Naive thymus-derived CD4-positive, alpha-beta T cell (primary cell): ENCODE data around the gene RGN. TPM values are rescaled to one million over a fixed set of nuclear protein-coding genes. Genes with fewer than 3 reads are reported as not detected.

Experiments
- ATAC-seq: fragments of 150-1000 bp; cut with Tn5 transposase; 2 replicates; pipeline ENCODE4 v1.10.0; 2021; ENCODE audit warnings: mild to moderate bottlenecking, moderate library complexity
- CTCF ChIA-PET: fragments of 350-600 bp; sonication (Branson Sonifier 250); formaldehyde crosslinking; loops from one replicate; lab custom pipeline; 2021; ENCODE audit warnings: antibody characterized with exemption; lab: Charles Lee
- POLR2A ChIA-PET: fragments of 350-600 bp; sonication (Branson Sonifier 250); formaldehyde crosslinking; loops from one replicate; lab custom pipeline; 2021; ENCODE audit warnings: antibody characterized with exemption, inconsistent platforms; lab: Charles Lee
- DNase-seq, 9 donors: peaks; one replicate each; pipeline versions ENCODE4 v3.0.0 to v3.0.0-alpha.2; 2020 to 2022; ENCODE audit warnings: mixed read lengths in 1 of 9
- H3K27ac ChIP-seq: one replicate; pipeline ENCODE4 v1.7.0; 2013; ENCODE audit warnings: mild to moderate bottlenecking, low read depth, low read length, moderate library complexity
- H3K27me3 ChIP-seq, 2 donors: one replicate each; pipeline ENCODE4 v1.7.0; 2013; ENCODE audit warnings: low read length in 2 of 2, mild to moderate bottlenecking in 2 of 2, moderate library complexity in 2 of 2; ENCODE audit not compliant: control insufficient read depth in 2 of 2, insufficient read depth in 2 of 2
- H3K36me3 ChIP-seq, 3 experiments: 1 replicate in 2 of 3; 2 replicates in 1 of 3; pipeline ENCODE4 v1.7.0; 2013; ENCODE audit warnings: low read length in 3 of 3, mild to moderate bottlenecking in 3 of 3, moderate library complexity in 1 of 3; ENCODE audit not compliant: insufficient read depth in 3 of 3, control insufficient read depth in 2 of 3
- H3K4me1 ChIP-seq, 2 donors: one replicate each; pipeline ENCODE4 v1.7.0; 2013; ENCODE audit warnings: low read length in 2 of 2, mild to moderate bottlenecking in 2 of 2, moderate library complexity in 1 of 2; ENCODE audit not compliant: control insufficient read depth in 2 of 2, insufficient read depth in 2 of 2
- H3K4me3 ChIP-seq: 2 replicates; pipeline ENCODE4 v1.7.0; 2013; ENCODE audit warnings: mild to moderate bottlenecking, low read length
- H3K9me3 ChIP-seq, 3 experiments: 1 replicate in 2 of 3; 2 replicates in 1 of 3; pipeline ENCODE4 v1.7.0; 2013; ENCODE audit warnings: low read length in 3 of 3; ENCODE audit not compliant: control insufficient read depth in 2 of 3
- H3K27ac Mint-ChIP-seq, 9 donors: one replicate each; pipeline ENCODE4 v1.8.0; 2020 to 2022; ENCODE audit warnings: mixed read lengths in 9 of 9, mild to moderate bottlenecking in 8 of 9, moderate library complexity in 5 of 9, inconsistent platforms in 2 of 9
- H3K27me3 Mint-ChIP-seq, 5 donors: one replicate each; pipeline ENCODE4 v1.8.0; 2021 to 2022; ENCODE audit warnings: mixed read lengths in 5 of 5, mild to moderate bottlenecking in 1 of 5
- H3K36me3 Mint-ChIP-seq, 5 donors: one replicate each; pipeline ENCODE4 v1.8.0; 2020 to 2022; ENCODE audit warnings: mixed read lengths in 5 of 5, mild to moderate bottlenecking in 3 of 5, inconsistent platforms in 1 of 5
- H3K4me1 Mint-ChIP-seq, 7 donors: one replicate each; pipeline ENCODE4 v1.8.0; 2020 to 2022; ENCODE audit warnings: mixed read lengths in 7 of 7, mild to moderate bottlenecking in 3 of 7, inconsistent platforms in 1 of 7
- H3K4me3 Mint-ChIP-seq, 10 donors: one replicate each; pipeline ENCODE4 v1.8.0; 2020 to 2022; ENCODE audit warnings: mild to moderate bottlenecking in 10 of 10, mixed read lengths in 10 of 10, moderate library complexity in 6 of 10, inconsistent platforms in 2 of 10
- H3K9me3 Mint-ChIP-seq, 11 donors: one replicate each; pipeline ENCODE4 v1.8.0; 2020 to 2022; ENCODE audit warnings: mixed read lengths in 11 of 11, mild to moderate bottlenecking in 4 of 11, inconsistent platforms in 1 of 11, moderate library complexity in 1 of 11
- intact Hi-C, 2 donors: fragments of 100-400 bp; cut with micrococcal nuclease; formaldehyde crosslinking; loops; one replicate each; pipeline ENCODE4 v1.15.1; 2023
- polyA plus RNA-seq, 2 donors: library from polyadenylated mRNA; unstranded; fragments of 300-500 nt; fragmentation: Illumina TruSeq; gene quantifications; one replicate each; pipeline ENCODE4 v1.2.3, GENCODE V29; 2021
- total RNA-seq, 6 experiments: library from RNA in 5 of 6; stranded (reverse) in 5 of 6; gene quantifications; 1 replicate in 5 of 6; 2 replicates in 1 of 6; pipeline ENCODE4 v1.2.3 and lab custom pipeline; 2021 to 2026

The RGN gene
- total RNA-seq (not detected), polyA plus RNA-seq (not detected), total RNA-seq (lab: John Stamatoyannopoulos, UW) (not detected)

GRCh38 chrX:47078129-47079043, at the start of gene RGN:
RGN (plus strand) TSS chrX:47078443; CDS start chrX:47081145, 2,702 bp downstream.
- H3K4me1 Mint-ChIP-seq, result no peaks in the 10 kb centered on the region
- no peaks in the 10 kb centered on the region for H3K36me3 Mint-ChIP-seq
- H3K9me3 ChIP-seq, result no peaks in the 10 kb centered on the region
- no peaks in the 10 kb centered on the region for H3K27me3 ChIP-seq
- H3K4me3 ChIP-seq, result no peak within 1 kb of the TSS
- POLR2A ChIA-PET, result no interaction called here
- no peak within 1 kb of the TSS for H3K27ac ChIP-seq
- intact Hi-C loops, result no loop called here
- no peaks in the 10 kb centered on the region for H3K36me3 ChIP-seq
- no peaks in the 10 kb centered on the region for H3K4me1 ChIP-seq
- CTCF ChIA-PET, result no interaction called here
- H3K4me3 Mint-ChIP-seq, result no peak within 1 kb of the TSS
- ATAC-seq, result no peak
- no peak for DNase-seq
- peaks cover 0 to under 1% (median 0%) of the 10 kb centered on the region in 11 donors for H3K9me3 Mint-ChIP-seq
- H3K27ac Mint-ChIP-seq, result no peak within 1 kb of the TSS
- peaks cover 0 to 2% (median 0%) of the 10 kb centered on the region in 5 donors for H3K27me3 Mint-ChIP-seq

GRCh38 chrX:47030339-47030738, 47.9 kb upstream of the RGN start:
- no peaks in the 10 kb centered on the region for H3K27me3 ChIP-seq
- intact Hi-C loops, result loop anchor here (1.0 to 10.0 kb wide), 3 partner anchors 126 to 268 kb away; no protein-coding TSS in a partner anchor
- Mint-ChIP-seq H3K9me3 (no peaks in the 10 kb centered on the region), H3K27me3 (no peaks in the 10 kb centered on the region), H3K4me1 (no peaks in the 10 kb centered on the region), H3K36me3 (no peaks in the 10 kb centered on the region), H3K27ac (no peak overlapping the region), H3K4me3 (no peak overlapping the region)
- H3K9me3 ChIP-seq, result no peaks in the 10 kb centered on the region
- no peak overlapping the region for H3K4me3 ChIP-seq
- no peaks in the 10 kb centered on the region for H3K36me3 ChIP-seq
- no peaks in the 10 kb centered on the region for H3K4me1 ChIP-seq
- no peak for ATAC-seq
- peak in 7 of 9 donors; percentile 2 to 37 (median 32) for DNase-seq
- H3K27ac ChIP-seq, result no peak overlapping the region
- CTCF ChIA-PET, result interaction anchor here (0.7 kb wide), 1 partner anchor 127 kb away, joined by 3 read pairs; no protein-coding TSS in a partner anchor
- POLR2A ChIA-PET, result no interaction called here

- no peak for DNase-seq
Observed at GRCh38 chrX:47047989-47048388, 30.3 kb upstream of the RGN start.

DNA sequence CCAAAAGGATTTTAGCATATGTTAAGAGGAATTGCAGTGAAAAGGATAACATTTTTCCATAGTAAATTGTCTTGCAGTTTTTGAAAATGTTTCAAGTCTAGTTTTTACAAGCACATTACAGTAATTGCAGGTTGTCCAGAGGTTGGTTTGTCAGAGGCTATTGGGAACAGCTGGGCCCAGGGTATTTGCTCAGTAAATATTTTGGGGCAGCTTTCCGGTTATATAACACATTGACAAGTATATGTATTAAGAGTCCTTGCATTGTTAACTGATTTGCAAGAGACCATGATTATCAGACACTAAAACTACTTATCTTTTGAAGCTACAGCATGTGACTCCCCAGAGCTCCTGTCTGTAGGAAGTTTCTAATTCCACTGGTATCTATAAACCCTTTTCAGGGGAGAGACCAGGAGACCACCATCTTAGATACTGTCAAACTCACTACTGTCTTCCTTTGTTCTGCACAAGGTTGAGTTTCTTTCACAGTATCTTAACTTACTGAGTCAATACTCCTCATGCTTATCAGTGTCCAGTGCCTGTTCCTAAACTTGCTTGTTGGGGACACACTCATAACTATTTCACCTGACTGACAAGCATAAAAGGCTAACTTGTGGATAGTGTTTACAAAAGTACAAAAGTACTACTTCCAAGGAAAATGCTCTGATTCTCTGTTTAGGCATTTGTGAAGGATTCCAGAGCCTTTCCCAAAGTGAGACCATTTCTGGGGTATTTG, 18.9 kb upstream of the RGN start:
- H3K9me3 Mint-ChIP-seq, result no peaks in the 10 kb centered on the region
- H3K27me3 ChIP-seq, result no peaks in the 10 kb centered on the region
- ATAC-seq, result no peak
- no peaks in the 10 kb centered on the region for H3K36me3 Mint-ChIP-seq
- CTCF ChIA-PET, result interaction anchor here (0.6 kb wide), 1 partner anchor 28 kb away, joined by 3 read pairs; no protein-coding TSS in a partner anchor
- H3K4me3 ChIP-seq, result no peak overlapping the region
- no peak overlapping the region for H3K27ac ChIP-seq
- no peaks in the 10 kb centered on the region for H3K9me3 ChIP-seq
- H3K4me3 Mint-ChIP-seq, result no peak overlapping the region
- H3K4me1 ChIP-seq, result no peaks in the 10 kb centered on the region
- no peak for DNase-seq
- POLR2A ChIA-PET, result no interaction called here
- H3K27ac Mint-ChIP-seq, result no peak overlapping the region
- H3K36me3 ChIP-seq, result no peaks in the 10 kb centered on the region
- intact Hi-C loops, result no loop called here
- peaks cover 0 to 6% (median 0%) of the 10 kb centered on the region in 5 donors for H3K27me3 Mint-ChIP-seq
- no peaks in the 10 kb centered on the region for H3K4me1 Mint-ChIP-seq

More at GRCh38 chrX:47047989-47048388, 30.3 kb upstream of the RGN start:
- no peak overlapping the region for H3K4me3 Mint-ChIP-seq
- no peak overlapping the region for H3K27ac Mint-ChIP-seq
- no peaks in the 10 kb centered on the region for H3K4me1 ChIP-seq
- no peak overlapping the region for H3K27ac ChIP-seq
- no peak overlapping the region for H3K4me3 ChIP-seq
- POLR2A ChIA-PET, result no interaction called here
- H3K27me3 ChIP-seq, result no peaks in the 10 kb centered on the region
- no peaks in the 10 kb centered on the region for H3K36me3 Mint-ChIP-seq
- H3K36me3 ChIP-seq, result no peaks in the 10 kb centered on the region
- CTCF ChIA-PET, result no interaction called here
- ATAC-seq, result no peak
- H3K9me3 Mint-ChIP-seq, result peaks cover 0 to 19% (median 11%) of the 10 kb centered on the region in 11 donors
- intact Hi-C loops, result no loop called here
- H3K4me1 Mint-ChIP-seq, result no peaks in the 10 kb centered on the region
- H3K9me3 ChIP-seq, result no peaks in the 10 kb centered on the region
- H3K27me3 Mint-ChIP-seq, result peaks cover 0 to 6% (median 4%) of the 10 kb centered on the region in 5 donors

DNA sequence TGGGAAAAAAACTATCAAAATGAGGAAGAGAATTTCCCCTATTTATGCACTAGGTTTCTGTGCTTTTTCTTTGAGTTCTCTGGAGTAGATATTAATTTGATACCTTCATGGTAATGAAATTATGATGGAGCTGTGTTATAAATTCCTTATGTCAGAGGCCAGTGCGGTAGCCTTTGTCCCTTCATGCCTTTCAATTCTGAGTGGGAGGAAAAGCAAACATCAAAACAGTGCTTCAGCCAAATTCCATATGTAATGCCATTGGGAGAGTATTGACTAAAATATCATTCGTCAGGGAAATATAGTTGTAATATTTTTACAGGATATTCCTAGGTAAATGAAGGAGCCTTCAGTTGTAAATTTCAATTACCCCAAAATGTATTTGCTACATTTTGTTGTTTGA, 17.5 kb upstream of the RGN start:
- no peak for DNase-seq
- H3K27ac ChIP-seq, result no peak overlapping the region
- H3K4me3 Mint-ChIP-seq, result no peak overlapping the region
- ATAC-seq, result no peak
- peaks cover 0 to 6% (median 0%) of the 10 kb centered on the region in 5 donors for H3K27me3 Mint-ChIP-seq
- no peaks in the 10 kb centered on the region for H3K36me3 ChIP-seq
- H3K4me1 Mint-ChIP-seq, result no peaks in the 10 kb centered on the region
- intact Hi-C loops, result no loop called here
- no peaks in the 10 kb centered on the region for H3K9me3 ChIP-seq
- H3K27ac Mint-ChIP-seq, result no peak overlapping the region
- ChIA-PET POLR2A (interaction anchor here (0.6 kb wide), 1 partner anchor 438 kb away, joined by 3 read pairs; no protein-coding TSS in a partner anchor), CTCF (no interaction called here)
- no peak overlapping the region for H3K4me3 ChIP-seq
- H3K9me3 Mint-ChIP-seq, result no peaks in the 10 kb centered on the region
- H3K4me1 ChIP-seq, result no peaks in the 10 kb centered on the region
- no peaks in the 10 kb centered on the region for H3K27me3 ChIP-seq
- no peaks in the 10 kb centered on the region for H3K36me3 Mint-ChIP-seq

DNA sequence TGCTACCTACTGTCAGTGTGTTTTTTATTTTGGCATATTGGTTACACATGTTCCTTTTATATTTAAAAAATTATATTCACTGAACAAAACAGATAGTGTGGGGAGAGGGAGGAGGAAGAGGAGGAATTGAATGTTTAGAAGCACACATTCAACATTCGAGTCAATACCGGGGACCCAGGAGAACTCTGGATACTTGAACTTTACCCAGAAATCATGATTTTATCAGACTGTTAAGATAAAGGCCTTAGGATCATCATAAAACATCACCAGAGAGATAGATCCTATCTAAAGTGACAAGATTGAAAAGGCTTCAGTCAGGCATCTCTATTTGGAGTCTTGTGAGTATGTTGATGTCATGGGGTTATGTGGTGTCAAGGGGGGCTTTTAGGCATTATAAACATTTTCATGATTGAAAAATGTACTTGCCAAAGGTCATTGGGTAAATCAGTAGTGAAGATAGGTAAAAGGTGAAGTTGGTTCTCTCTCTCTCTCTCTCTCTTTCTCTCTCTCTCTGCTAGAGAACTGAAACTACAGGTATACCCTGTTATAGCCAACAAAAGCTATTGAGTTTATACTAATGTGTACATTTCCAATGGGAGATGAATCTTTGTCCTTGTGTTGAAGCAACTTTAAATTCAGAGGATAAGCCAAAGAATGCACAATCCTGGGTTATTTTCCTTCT, 16.9 kb upstream of the RGN start:
- Mint-ChIP-seq H3K9me3 (no peaks in the 10 kb centered on the region), H3K4me3 (no peak overlapping the region), H3K36me3 (no peaks in the 10 kb centered on the region)

More for the DNA sequence above, 16.9 kb upstream of the RGN start:
- ATAC-seq, result no peak
- ChIA-PET POLR2A (interaction anchor here (0.6 kb wide), 1 partner anchor 439 kb away, joined by 3 read pairs; no protein-coding TSS in a partner anchor), CTCF (interaction anchor here (0.7 kb wide), 1 partner anchor 27 kb away, joined by 3 read pairs; no protein-coding TSS in a partner anchor)
- no peaks in the 10 kb centered on the region for H3K27me3 ChIP-seq
- intact Hi-C loops, result no loop called here
- H3K36me3 ChIP-seq, result no peaks in the 10 kb centered on the region
- H3K27me3 Mint-ChIP-seq, result peaks cover 0 to 6% (median 0%) of the 10 kb centered on the region in 5 donors
- H3K27ac ChIP-seq, result no peak overlapping the region
- H3K27ac Mint-ChIP-seq, result no peak overlapping the region
- no peaks in the 10 kb centered on the region for H3K4me1 ChIP-seq
- no peaks in the 10 kb centered on the region for H3K9me3 ChIP-seq
- no peak for DNase-seq
- no peak overlapping the region for H3K4me3 ChIP-seq
- no peaks in the 10 kb centered on the region for H3K4me1 Mint-ChIP-seq
